ENCODE results near the gene ZBTB7C. TPM values are rescaled to one million over a fixed set of nuclear protein-coding genes. Genes with fewer than 3 reads are reported as not detected.

ZBTB7C gene
- total and polyA plus RNA-seq, 2 of the 4 experiments (the other 2 are of a cell fraction) = not detected

DNA sequence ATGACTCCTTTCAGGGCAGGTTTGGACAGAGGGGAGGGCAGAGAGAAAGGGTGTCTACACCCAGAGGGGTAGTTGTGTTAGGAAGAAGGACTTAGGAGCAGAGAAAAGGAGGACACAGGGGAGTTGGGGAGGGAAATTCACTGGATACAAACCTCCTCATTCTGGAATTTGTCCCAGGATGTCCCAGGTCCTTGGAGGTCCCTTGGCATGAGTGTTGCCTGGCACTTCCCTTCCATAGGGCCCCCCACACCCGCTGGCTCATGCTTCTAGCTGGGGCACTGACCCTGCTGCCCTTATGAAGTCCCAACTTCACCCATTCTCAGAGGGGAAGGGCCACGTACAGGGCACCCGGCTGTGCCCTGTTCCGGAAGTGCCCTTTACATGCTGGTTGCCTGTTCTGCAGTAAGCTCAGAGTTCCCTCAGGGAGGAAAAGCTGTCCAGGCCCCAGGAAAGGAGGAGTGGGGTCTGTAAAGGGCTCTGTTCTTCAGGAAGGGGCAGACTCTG lies 385.1 kb downstream of the ZBTB7C start:
- H2BK5ac ChIP-seq (ENCODE audit: low read depth, low read length, poor library complexity, severe bottlenecking) = no peak overlapping the region
- H2BK120ac ChIP-seq (ENCODE audit: low read depth, low read length) = no peak overlapping the region
- H3K4ac ChIP-seq (ENCODE audit: low read depth, low read length) = no peak overlapping the region
- POLR2A ChIA-PET (ENCODE audit: unreplicated experiment) = no interaction called here
- no peaks in the 10 kb centered on the region for H3K36me3 ChIP-seq (ENCODE audit: control insufficient read depth, insufficient read depth, low read length)
- H3K27ac ChIP-seq (ENCODE audit: insufficient read depth, low read length) = no peak overlapping the region
- ATAC-seq (ENCODE audit: low read depth) (no peak), DNase-seq (no peak)
- no peaks in the 10 kb centered on the region for H3K9me1 ChIP-seq (ENCODE audit: insufficient read depth, low read length)
- dilution Hi-C loops (cut with HindIII; ENCODE audit: low sequenced_read_pairs, unreplicated experiment) (no loop called here), intact Hi-C loops (cut with micrococcal nuclease) (no loop called here), in situ Hi-C loops (cut with MboI; ENCODE audit: low sequenced_read_pairs) (loop anchor here (5.0 kb wide), 1 partner anchor 252 kb away; no protein-coding TSS in a partner anchor)
- TF ChIP-seq MXI1 (IDR thresholded peaks at IDR 0.05; ENCODE audit: borderline replicate concordance, low read depth, low read length) = no peak
- H3K23ac ChIP-seq (ENCODE audit: low read depth, low read length) = no peak overlapping the region
- no peak overlapping the region for H3K14ac ChIP-seq (replicated peaks; ENCODE audit: low read depth, low read length)
- H2BK15ac ChIP-seq (ENCODE audit: low read depth, low read length) = no peak overlapping the region
- peaks cover 23% of the 10 kb centered on the region for H3K27me3 ChIP-seq (ENCODE audit: control insufficient read depth, insufficient read depth, low read length)
- no peaks in the 10 kb centered on the region for H3K79me1 ChIP-seq (ENCODE audit: low read depth in 1 of 2, low read length in 2 of 2)
- H4K8ac ChIP-seq (ENCODE audit: low read depth in 2 of 2, low read length in 2 of 2) = no peak overlapping the region
- no peak overlapping the region for H2AK5ac ChIP-seq (ENCODE audit: low read depth, low read length)
- H3K4me1 ChIP-seq (ENCODE audit: control insufficient read depth, insufficient read depth, low read length) = no peaks in the 10 kb centered on the region
- CTCF ChIA-PET = no interaction called here
- no peak overlapping the region for H4K5ac ChIP-seq (ENCODE audit: low read depth, low read length)
- no peaks in the 10 kb centered on the region for H3K9me3 ChIP-seq (ENCODE audit: control insufficient read depth, insufficient read depth, low read length)
- H3K4me3 ChIP-seq (ENCODE audit: insufficient read depth, low read depth, low read length) = no peak overlapping the region
- no peak overlapping the region for H3K56ac ChIP-seq (ENCODE audit: extremely low read depth, insufficient read depth, low read length)
- H4K20me1 ChIP-seq (ENCODE audit: insufficient read depth, low read length) = no peaks in the 10 kb centered on the region
- no TSS peak for BruUV-seq (replicated peaks)
- no peak overlapping the region for H2AK9ac ChIP-seq (replicated peaks; ENCODE audit: low read depth, low read length, poor library complexity)
- no peak overlapping the region for H3K18ac ChIP-seq (ENCODE audit: low read depth, low read length)
- H4K91ac ChIP-seq (ENCODE audit: insufficient read depth, low read depth, low read length) = no peak overlapping the region
- H2BK20ac ChIP-seq (ENCODE audit: low read depth, low read length) = no peak overlapping the region
- 20% methylated on average over 1 of the region's 4 CpGs; no CpG with 5 or more reads in 1 of the 2 experiments for WGBS, 2 experiments (ENCODE audit: extremely low coverage in 2 of 2, insufficient read length in 1 of 2)
- H2AFZ ChIP-seq (replicated peaks; ENCODE audit: low read length, poor library complexity) = no peak overlapping the region
- H3K4me2 ChIP-seq (ENCODE audit: low read depth, low read length) = no peak overlapping the region
- no peak overlapping the region for H3K9ac ChIP-seq (ENCODE audit: low read depth, low read length)
